Ecto neural progenitor cell (in vitro differentiated cells): ENCODE measurements around the gene SNX19.
"Not testable (repeated sequence)": the region's sequence is repeated elsewhere in the genome, so short reads cannot be mapped to it uniquely, and the experiment has no call there.

Experiments
- DNase-seq: peaks from one replicate; pipeline ENCODE4 v3.0.0-alpha.2; 2018; ENCODE audit warnings: low spot score

Gene SNX19, protein sequence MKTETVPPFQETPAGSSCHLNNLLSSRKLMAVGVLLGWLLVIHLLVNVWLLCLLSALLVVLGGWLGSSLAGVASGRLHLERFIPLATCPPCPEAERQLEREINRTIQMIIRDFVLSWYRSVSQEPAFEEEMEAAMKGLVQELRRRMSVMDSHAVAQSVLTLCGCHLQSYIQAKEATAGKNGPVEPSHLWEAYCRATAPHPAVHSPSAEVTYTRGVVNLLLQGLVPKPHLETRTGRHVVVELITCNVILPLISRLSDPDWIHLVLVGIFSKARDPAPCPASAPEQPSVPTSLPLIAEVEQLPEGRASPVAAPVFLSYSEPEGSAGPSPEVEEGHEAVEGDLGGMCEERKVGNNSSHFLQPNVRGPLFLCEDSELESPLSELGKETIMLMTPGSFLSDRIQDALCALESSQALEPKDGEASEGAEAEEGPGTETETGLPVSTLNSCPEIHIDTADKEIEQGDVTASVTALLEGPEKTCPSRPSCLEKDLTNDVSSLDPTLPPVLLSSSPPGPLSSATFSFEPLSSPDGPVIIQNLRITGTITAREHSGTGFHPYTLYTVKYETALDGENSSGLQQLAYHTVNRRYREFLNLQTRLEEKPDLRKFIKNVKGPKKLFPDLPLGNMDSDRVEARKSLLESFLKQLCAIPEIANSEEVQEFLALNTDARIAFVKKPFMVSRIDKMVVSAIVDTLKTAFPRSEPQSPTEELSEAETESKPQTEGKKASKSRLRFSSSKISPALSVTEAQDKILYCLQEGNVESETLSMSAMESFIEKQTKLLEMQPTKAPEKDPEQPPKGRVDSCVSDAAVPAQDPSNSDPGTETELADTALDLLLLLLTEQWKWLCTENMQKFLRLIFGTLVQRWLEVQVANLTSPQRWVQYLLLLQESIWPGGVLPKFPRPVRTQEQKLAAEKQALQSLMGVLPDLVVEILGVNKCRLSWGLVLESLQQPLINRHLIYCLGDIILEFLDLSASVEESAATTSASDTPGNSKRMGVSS

DNA sequence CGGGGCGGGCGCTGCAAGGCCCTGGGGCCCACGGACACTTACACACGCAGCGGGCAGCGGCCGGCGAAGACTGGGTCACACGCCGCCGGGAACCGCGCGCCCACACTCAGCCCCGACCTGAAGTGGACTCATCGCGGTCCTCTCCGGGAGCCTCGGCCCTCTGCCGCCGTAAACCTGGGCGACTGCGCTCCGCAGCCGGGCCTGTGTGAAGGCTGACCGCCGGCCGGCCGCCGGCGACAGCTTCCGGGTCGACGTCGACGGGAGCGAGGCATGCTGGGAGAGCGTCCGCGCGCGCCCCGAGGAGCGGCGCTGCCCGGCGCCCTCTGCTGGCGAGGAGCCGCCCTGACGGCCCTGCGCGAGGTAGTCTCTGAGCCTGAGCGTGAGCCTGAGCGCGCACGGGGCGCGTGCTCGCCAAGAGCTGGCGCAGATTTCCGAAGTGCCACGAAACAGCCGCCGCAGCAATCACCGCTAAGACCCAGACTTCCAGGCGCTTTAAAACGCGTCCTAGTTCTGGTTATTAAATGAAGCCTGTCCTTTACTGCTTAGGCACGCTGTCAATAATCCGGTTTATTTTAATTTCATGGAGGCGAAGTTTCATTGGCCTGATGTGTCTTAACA, at the start of gene SNX19:
TSS of gene SNX19 (minus strand) at position 242 of the 618 bp plus-strand sequence. CDS start 540 bp downstream, outside the sequence.
- peak; percentile 93 for DNase-seq

DNA sequence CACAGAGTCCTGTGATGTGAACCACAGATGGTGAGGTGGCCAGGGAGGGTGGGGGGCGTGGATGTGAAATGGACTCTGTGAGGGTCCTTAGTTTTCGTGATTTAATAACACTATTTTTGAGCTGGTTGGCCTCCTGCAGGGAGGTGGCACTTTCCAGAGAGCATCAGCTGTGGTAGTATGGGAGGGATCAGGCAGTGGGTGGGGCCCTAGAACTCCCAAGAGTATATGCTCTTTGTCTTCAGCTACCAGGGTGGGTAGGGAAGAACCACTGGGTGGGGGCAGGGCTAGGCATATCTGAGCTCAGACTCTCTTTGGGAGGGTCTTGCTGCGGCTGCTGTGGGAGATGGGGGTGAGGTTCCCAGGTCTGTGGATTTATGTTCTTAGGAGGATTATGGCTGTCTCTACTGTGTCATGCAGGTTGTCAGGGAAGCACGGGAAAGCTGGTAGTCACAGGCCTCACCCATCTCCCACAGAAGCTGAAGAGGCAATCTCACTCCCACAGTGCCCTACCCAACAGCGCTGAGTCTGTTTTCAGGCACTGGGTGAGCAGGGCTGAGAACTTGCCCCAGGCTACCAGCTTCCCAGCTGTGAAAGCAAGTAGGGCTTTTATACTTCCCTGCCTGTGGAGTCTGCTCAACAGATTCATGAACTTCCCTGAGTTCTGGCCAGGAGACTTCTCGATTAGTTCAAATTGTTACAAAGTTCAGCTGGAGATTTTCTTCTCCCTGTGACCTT, 47.9 kb upstream of the SNX19 start:
- DNase-seq = no peak

DNA sequence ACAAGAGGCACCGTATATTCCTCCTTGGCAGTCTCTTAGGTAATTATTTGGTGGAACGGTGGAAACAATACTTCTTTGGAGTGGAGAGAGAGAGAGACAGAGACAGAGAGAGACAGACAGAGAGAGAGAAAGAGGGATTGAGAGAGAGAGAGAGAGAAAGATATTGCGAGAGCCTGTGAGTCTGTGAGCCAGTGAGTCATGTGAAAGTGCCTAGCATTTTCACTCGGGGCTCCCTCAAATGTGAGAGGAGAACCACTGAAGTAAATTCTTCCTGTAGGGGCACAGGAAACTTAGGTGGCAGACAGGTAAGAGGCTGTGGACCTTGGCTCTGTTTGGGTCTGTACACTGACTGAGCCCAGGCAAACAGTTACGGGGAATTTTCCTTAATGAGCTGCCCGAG, 31.6 kb upstream of the SNX19 start:
- no peak for DNase-seq

DNA sequence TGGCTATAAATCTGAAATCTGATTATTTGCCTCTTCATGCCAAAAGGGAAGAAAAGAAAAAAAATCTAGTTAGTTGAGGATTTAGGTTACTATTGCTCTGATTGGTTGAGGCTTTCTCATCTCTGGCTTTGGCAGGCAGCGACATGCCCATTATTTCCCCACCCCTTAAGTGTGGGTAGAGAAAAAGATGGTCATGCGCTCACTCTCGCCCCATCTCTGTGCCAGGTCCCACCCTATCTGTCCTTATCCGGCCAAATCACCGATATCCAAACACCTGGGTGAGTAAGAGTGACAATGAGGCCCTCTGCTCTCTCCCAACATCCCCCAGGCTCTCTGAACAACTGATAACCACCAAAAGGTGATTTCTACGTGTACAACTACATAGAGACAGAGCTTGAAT, 31.2 kb upstream of the SNX19 start:
- DNase-seq = no peak

DNA sequence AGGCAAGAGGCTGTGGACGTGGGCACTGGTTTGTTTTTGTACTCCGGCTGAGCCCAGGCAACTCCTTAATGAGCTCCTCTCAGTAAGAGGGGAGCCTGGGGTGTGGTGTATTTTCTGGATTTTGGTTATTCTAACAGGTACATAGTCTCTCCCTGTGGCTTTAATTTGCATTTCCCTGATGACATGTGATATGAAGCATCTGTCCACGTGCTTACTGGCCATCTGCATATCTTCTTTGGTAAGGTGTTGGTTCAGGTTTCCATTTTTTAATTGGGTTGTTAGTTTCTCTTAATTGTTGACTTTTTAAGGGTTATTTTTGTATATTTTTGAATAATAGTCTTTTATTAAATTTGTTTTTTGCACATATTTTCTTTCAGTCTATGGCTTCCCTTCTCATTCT, 30.8 kb upstream of the SNX19 start:
- no peak for DNase-seq

DNA sequence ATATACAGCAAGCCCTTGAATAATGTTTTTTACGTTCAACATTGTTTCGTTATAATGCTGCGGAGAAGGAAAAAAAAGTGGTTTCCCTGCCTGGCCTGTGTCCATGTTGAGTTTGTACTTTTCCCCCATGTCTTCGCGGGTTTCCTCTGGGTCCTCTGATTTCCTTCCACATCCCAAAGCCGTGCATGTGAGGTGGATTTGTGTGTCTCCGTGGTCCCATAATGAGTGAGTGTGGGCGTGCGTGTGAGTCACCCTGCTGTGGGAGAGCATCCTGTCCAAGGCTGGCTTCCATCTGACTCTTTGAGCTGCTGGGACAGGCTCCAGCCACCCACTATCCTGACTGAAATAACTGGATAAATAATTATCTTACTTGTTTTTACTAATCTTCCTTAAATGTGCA, 29.6 kb upstream of the SNX19 start:
- no peak for DNase-seq

DNA sequence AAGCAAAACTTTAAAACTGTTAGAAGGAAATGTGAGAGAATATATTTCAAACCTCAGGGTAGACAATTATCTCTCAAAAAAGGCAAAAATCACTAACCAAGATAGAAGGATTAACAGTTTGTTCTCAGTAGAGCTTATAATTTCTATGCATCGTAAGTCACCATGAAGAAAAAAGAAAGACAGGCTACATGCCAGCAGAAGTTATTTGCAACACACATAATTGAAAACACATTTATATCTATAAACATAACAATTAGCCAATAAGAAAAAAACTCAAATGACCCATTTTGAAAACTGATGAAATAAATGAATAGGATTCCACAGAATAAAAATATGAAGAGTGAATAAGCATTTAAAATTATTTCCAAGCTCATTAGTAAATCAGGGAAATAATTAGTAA, 24.4 kb upstream of the SNX19 start:
- no peak for DNase-seq

DNA sequence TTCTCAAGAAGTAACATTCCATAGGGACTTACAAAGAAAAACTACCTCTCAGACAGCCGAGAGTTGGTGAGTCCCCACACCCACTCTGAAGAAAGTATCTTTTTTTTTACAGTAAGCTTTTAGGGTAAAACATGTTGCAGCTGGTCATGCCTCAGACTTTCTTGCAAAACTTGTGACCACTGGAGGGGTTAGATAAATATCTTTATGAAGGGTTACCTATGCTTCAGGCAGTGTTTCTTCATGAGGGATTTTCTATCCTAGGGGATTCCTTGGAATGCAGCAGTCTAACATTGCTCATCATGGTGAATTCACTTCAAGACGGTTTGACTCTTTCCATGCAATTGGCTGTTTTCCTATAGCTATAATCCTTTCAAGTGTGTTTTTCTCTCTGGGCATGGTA, 20.8 kb upstream of the SNX19 start:
- no peak for DNase-seq

DNA sequence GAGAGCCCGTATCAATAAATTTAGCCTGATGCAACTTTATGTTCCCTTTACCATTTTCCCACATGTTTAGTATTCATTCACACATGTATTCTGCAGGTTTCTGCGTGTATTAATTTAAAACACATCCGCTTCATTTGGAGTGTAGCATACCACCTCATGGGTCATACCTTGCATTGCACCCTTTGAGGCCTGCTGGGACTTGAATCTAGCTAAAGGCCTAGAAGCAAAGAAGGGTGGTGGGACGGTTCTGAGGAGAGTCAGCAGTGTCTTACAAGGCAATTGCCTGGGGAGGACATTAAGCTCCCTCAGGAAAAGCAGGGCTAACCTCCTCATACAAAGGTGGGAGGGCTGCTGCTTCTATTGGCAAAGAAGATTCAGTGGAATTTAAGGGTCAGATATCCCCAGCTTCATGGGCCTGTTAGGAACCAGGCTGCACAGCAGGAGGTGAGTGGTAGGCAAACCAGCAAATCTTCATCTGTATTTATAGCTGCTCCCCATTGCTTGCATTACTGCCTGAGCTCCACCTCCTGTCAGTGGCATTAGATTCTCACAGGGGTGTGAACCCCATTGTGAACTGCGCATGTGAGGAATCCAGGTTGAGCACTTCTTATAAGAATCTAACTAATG, 15.9 kb upstream of the SNX19 start:
- DNase-seq = no peak

DNA sequence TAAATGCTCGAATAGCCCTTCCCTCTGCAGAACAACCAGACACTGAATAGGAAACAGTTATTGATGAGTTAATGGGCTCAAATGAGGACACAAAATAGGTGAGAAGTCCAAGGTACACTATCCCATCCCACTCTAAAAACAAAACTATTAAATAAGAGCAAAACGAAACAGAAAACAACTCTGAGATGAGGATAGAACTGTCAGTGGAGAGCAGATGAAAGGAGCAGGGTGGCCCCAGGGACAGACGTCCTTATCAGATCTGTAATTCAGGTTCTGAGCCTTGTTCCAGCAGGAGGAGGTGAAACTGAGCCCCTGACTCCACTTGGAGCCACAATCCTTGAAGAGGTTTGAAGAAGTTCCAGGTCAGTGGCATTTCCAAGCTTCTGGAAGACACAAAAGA, 8.5 kb upstream of the SNX19 start:
- no peak for DNase-seq

DNA sequence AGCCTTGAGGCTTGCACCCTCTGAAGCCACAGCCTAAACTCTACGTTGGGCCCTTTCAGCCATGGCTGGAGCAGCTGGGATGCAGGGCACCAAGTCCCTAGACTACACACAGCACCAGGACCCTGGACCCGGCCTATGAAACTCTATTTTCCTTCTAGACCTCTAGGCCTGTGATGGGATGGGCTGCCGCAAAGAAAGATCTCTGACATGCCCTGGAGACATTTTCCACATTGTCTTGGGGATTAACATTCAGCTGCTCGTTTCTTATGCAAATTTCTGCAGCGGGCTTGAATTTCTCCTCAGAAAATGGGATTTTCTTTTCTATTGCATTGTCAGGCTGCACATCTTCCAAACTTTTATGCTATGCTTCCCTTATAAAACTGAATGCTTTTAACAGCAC, 4.3 kb upstream of the SNX19 start:
- not testable (repeated sequence) for DNase-seq

DNA sequence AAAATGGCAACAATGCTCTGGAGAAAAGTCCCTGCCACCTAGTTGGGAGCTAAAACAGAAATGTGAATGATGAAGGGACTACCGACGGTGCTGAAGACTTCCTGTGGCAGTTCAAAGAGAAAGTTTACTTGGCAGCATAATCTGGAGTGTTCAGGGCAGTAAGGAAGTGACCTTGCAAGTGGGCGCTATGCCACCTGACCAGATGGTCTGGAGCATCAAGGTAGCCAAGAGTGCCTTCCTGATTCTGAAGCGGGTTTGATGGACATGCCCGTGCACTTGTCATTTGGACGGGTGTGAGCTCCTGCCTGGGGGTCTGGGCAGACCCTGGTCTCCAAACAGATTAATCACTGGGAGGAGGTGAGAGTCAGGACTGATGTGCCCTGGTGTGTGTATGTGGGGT, 1.8 kb upstream of the SNX19 start:
- no peak for DNase-seq

DNA sequence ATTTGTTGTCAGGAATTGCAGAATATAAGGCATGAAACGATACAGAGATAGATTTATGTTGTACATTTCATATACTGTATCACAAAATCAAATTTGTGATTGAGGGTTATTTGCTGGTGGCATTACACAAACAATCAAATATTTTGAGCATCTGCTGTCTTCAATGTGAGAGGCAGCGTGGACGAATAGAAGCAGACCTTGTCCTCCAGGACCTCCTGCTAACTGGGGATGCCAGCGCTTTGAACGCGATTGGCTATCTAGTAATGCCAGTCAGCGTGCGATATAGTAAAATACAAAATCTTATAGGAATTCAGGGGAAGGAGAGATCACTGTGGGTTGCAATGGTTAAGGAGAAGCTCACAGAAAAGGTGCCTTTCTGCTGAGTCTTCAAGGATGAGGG, 631 bp upstream of the SNX19 start:
- DNase-seq = no peak

DNA sequence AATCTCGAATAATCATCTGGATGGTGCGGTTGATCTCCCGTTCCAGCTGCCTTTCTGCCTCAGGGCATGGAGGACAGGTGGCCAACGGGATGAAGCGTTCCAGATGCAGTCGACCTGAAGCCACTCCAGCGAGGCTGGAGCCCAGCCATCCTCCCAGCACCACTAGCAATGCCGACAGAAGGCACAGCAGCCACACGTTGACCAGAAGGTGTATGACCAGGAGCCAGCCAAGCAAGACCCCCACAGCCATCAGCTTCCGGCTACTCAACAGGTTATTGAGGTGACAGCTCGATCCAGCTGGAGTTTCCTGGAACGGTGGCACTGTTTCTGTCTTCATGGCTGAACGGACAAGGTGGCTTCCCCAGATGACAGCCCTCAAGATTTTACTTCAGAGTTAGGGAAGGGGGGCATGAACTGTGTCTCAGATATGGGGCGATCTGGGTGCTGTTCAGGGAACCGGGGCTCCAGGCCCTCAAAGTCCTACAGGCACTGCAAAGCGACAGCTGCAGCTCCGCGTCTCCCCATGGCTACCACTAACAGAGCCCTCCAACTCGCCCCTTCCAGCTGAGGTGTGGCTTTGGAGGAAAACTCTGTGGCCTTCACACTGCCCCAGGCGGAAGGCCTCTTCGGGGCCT, 559 bp downstream of the SNX19 start:
- DNase-seq = no peak

DNA sequence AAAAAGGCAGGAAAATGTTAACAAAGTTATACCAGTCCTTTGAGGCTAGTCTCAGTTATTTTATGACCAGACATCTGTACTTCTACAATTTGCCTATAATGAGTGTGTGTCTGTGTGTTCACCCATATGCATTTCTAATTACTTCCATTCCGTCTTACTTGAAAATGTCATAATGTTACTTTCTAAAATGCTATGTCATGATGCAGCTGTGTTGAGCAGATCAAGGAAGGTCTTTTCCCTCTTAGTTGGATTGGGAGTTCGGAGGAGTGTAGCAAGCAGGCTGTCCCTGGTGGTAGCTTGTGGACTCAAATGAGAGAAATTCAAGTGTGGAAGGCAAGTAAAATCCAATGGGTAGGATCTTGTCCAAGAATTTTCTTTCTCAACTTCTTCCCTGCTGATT, 3.0 kb downstream of the SNX19 start:
- DNase-seq = no peak

DNA sequence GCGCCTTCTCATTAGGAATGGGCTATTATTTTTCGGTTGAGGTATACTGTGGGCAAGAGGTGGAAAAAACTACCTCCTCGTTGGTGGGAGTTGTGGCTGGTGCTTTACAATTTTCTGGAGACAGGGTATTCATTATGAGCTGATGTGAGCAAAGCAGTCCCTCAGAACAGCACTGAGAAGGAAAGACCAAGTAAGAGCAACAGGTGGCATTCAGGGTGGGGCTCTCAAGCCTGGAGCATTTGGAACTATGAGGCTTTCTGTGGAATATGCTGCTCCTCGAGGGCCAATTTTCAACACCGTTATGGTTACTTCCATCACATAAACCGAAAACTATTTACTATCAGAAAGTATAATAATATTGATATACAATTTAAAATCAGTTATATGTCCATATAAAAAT, 3.7 kb downstream of the SNX19 start:
- no peak for DNase-seq

DNA sequence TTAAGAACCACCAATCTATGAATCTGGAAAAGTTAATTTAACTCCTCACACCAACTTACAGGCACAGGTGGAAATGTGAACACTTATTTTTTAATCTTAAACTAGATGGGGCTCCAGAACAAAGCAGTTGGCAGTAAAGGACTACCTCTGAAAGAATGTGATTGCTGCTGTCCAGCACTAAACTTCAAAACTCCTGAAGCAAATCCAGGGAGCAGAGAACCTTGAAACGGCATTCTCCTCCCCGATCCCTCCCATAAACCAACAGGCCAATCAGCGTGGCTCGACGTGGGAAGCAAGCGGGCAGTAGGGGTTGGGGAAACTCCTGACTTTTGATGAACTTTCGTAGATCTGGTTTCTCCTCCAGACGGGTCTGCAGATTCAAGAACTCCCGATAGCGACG, 5.0 kb downstream of the SNX19 start:
- no peak for DNase-seq

DNA sequence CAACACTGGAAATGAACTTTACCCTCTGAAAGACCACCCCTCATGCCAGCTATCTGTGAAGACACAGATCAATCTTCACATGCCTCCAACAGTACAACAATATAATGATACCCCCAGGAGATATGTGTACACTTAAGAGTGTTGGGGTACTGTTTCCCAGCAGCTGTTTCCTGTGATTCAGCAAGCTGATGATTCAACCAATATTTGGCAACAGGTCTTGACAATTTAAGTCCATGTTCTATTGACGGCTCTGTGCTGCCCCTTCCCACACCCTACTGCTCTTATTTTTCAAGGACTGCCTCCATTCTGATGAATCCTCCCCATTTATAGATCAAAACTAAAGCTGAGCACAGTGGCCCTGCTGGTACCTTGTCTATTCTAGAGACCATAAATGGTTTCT, 6.6 kb downstream of the SNX19 start:
- no peak for DNase-seq

DNA sequence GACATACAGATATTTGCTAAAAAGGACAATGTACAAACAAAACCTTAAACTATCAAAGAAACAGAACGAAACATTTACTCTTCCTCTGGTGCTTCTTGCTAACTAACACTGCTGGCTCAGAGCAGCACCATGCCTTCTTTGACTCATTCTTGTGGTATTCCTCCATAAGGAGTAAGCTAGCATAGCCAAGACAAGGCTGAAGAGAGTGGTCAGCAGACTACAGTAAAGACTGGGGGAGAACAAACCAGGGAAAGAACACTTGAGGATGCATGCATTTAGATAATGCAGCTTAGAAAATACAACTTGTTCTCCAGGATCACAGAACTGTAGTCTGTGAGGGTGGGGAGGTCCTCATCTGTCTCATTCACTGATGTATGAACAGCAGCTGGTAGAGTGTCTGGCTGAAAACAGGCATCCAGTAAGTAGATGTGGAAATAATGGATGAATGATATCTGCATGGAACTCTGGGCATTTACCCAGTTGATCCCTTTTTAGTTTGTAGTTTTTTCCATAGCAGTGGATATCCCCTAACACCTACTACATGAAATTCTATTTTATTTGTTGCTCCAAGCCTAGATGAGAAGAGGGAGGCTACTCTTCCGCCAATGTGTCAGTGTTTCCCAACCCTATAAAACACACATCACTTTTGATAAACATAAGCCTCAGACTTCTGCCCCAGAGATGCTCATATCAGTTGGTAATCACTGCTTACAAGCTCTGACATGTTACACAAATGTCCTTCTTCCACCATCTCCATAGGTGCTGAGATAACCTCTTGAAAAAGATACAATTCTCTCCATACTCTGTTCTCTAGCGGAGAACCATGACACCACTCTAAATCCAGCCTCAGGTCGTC, 7.3 kb downstream of the SNX19 start:
- DNase-seq = no peak

DNA sequence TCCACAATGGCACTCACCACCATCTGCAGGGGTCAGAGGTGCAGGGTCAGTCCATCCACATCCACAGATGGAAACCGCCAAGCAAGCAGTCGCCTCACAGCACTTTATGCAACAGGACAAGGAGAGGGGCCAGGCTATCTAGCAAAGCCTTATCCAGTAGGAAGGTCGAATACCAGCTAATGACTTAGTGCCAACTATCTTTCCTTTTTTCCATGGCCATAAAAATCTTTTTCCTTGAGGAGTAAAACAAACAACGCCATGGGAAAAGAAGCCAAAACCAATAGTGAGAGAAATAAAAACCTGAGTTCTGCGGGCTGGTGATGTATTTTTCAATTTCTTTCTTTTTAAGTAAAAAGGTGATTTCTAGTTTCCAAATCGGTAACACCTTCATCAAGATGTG, 8.2 kb downstream of the SNX19 start:
- DNase-seq = no peak
